ENCODE measurements around the gene GARS1.

- TF ChIP-seq CTCF (IDR thresholded peaks at IDR 0.05) (no peak), POLR2A (IDR thresholded peaks at IDR 0.05; ENCODE audit: low read depth) (no peak), EP300 (IDR thresholded peaks at IDR 0.05) (no peak)
Measured at GRCh38 chr7:30657131-30657530, 62.5 kb downstream of the GARS1 start.

Data from esophagus muscularis mucosa (tissue), 4 donors.